Skin of body (tissue), 2 donors: ENCODE measurements around the gene PAQR4. TPM values are rescaled to one million over a fixed set of nuclear protein-coding genes. Genes with fewer than 3 reads are reported as not detected.

Experiments used
- DNase-seq: peaks from one replicate; lab custom pipeline; 2025; lab: John Stamatoyannopoulos, UW
- total RNA-seq: library from RNA; depleted of rRNA; stranded (reverse); fragments of >200 nt; gene quantifications from one replicate; pipeline ENCODE4 v1.2.3, GENCODE V29; 2014

PAQR4 gene
- total RNA-seq, 1 donor from 2014 or later = 7.0 TPM

DNA sequence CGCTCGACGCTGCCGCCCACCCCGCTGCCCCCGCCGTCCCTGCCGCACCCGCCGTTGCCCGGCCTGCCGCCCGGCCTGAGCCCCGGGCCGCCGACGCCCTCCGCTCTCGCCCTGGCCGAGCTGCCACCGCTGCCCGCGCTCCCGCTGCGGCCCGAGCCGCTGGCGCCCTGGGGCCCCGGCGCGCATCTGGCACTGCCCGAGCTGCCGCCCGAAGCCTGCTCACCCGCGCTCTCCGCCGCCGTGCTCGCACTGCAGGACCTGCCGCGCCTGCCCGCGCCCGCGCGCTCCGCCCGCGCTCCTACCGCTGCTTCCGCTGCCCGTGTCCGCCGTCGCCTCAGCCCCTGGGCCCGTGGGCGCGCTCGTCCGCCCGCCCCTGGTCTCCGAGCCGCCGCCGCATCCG is 35.2 kb downstream of the PAQR4 start:
- DNase-seq = no peak

- DNase-seq = no peak
Measured at GRCh38 chr16:3004781-3005284, 35.7 kb downstream of the PAQR4 start.

DNA sequence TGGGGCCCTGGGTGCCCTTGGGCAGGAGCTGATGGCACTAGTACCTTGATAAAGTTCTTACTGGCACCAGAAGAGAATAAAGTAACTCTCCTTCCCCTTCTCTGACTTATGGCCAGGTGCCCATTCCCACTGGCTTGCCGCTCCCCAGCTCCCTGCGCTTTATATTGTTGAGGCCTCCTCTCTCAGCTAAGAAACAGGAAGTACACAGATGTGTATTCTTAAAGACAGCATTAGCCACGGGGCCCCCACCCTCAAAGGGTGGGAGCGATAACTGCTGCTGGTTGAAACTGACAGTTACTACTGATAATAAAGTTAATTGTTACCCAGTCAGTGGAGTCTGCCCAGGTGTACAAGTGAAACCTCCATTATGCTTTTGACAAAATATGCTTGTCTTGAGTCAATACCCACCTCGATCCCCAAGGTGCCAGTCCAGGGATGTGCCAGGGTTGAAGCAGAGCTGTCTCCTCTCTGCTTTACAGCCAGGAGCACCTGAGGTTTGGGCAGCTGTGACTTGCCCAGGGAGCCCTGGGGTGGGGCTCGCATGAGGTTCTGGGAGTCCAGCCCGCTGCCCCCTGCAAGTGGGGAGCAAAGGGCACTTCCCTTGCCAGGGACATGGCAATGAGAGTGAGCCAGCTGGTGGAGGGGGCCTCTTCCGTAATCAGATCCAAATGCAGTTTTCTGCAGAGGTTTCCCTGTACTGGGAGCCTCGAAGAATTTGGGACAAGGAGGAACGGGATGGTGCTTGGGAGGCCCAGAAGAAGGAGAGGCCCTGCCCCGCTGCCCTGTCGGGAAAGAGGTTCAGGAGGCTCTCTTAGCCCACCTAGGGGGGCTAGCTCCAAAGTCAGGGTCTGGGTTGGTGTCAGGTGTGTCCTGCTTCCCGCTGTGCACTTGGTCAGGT is 38.2 kb downstream of the PAQR4 start:
- DNase-seq = no peak

DNA sequence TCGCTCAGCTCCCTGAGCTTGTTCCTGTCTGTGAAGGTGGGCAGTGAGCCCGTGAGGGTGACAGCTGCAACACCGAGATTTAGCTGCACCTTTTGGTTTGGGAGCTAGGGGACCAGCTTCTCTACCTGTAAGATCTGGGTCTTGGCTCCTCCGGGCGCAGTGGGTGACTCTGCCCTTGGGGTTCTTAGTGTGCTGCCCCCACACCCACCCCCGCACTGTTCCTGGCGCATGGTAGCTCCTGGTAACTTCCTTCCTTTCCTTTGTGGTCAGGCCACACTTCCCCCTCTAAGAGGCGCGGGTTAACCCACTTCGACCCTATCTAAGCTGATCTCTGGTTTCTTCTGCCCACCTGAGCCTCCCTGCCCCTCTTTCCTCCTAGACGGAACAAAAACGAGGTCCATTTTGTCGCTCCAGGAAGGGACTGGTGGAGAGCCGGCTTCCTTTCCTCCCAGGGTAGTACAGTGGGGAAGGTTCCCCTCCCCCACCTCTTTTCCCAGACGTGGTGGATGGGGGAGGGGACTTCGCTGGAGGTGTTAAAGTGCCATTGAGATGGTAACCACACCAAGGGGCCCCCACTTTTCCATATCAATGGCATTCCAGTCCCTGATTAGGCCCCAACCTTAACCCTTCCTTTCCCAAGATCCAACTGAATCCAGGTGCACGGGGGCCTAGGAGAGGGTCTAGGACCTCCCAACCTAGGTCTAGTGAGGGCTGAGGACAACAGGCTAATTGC is 39.0 kb downstream of the PAQR4 start:
- DNase-seq = no peak

DNA sequence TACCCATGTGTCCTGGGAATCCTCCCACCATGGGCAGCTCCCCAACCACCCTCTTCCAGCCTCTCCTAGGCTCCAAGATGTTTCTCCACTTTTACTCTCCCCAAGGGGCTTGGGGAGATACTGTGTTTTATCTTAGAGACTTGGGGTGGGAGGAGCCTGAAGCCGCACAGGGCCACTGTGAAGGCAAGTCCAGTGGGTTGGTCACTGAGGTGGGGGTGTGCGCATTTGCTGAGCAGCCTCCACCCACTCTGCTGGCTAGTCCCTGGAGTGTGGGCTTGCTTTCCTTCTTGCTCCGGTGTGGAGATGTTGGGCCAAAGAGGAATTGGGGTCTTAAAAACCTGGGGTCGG is 39.5 kb downstream of the PAQR4 start:
- no peak for DNase-seq

DNA sequence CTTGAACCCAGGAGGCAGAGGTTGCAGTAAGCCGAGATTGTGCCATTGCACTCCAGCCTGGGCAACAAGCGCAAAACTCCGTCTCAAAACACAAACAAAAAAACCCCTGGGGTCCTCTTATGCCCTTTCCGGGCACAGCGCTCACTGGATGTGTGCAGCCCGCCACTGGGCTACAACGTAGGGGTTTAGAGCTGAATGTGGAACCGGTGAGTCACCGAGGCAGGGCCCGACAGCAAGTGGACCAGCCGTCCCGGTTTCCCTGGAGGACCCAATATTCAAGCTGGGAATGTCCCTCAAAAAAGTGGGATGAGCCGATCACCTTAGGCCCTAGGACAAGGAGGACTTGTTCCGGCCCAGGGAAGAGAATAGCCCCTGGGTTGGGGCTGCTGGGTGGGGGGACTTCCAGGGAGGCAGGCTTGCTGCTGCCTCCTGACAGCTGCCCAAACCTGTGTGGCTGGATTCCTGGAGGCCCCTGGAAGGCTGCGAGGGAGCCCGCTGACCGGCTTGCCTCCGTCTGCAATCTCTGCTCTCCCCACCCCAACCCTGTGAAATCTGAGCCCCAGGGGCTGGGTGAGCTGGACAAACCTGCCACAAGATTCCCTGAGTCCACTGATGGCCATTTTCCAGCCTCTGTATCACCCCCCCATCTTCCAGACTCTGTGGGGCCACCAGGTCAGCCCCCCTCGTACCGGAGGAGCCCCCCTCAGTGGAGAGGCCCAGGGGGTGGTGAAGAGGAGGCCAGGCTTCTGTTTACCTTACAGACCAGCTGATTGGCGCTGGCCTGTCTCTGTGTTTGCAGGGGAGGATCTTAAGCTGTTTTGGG is 40.6 kb downstream of the PAQR4 start:
- DNase-seq = no peak

- DNase-seq = no peak
Measured at GRCh38 chr16:3010510-3010909, 41.4 kb downstream of the PAQR4 start.

- no peak for DNase-seq
Measured at GRCh38 chr16:3012246-3012645, 43.1 kb downstream of the PAQR4 start.

DNA sequence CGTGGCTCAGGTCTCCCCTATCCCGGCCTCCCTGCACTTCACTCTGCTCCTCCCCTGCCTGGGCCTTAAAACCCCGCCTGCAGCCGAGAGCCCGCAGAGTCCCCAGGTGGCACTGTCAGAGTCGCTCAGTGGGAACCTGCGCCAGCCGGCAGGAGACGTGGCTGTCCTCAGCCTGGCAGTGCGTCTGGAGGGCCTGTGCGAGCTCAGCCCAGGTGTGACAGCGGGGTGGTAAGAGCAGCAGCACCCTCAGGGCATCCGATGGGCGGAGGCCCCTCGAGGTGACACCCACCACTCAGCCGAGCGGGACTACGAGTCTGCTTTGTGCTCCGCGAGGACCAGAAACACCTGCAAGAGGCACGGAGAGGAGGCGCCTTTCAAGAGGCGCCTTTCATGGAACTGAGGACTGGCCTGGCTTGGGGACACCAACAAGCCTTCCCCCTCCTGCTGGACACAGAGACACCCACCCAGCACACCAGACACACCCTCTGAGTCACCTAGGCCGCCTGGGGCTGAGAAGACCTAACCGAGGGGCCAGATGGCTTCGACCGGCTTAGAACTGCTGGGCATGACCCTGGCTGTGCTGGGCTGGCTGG is 43.8 kb downstream of the PAQR4 start, which contains the start of gene CLDN9:
Gene CLDN9 (plus strand): TSS at position 96 of the 593 bp plus-strand sequence. CDS start 440 bp downstream, at position 536.
- no peak for DNase-seq

DNA sequence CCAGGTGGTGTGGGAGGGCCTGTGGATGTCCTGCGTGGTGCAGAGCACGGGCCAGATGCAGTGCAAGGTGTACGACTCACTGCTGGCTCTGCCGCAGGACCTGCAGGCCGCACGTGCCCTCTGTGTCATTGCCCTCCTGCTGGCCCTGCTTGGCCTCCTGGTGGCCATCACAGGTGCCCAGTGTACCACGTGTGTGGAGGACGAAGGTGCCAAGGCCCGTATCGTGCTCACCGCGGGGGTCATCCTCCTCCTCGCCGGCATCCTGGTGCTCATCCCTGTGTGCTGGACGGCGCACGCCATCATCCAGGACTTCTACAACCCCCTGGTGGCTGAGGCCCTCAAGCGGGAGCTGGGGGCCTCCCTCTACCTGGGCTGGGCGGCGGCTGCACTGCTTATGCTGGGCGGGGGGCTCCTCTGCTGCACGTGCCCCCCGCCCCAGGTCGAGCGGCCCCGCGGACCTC is 44.4 kb downstream of the PAQR4 start:
- no peak for DNase-seq

DNA sequence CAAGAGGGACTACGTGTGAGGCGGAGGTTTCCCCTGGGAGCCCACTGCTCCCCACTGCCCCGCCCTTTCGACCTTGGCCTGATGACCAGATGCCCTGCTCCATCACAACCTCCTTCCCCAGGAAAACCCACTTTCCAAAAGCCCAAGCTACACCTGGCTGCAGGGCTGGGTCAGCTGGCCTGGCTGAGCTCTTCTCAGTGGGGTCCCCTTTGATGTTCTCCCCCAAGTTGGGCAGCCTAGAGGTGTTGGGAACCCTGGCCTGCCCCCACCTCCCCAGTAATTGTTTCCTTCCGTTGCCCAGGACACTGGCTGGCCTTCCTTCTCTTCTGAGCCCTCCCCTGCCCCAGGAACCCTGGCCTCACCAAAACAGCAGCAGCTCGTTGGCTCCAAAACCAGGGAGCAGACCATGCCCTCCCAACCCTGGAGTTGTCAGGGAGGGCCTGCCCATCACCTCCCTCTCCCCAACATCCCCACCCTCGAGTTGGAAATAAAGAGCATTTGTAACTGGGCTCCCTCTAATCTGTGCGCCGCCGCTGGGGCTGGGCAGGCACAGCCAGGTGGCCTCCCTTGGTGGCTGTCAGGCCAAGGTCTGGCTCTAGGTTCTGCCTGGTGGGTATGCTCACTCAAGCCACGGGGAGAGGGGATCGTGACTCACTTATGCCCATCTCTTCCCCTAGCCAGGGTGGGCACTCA is 45.0 kb downstream of the PAQR4 start:
- DNase-seq = no peak

DNA sequence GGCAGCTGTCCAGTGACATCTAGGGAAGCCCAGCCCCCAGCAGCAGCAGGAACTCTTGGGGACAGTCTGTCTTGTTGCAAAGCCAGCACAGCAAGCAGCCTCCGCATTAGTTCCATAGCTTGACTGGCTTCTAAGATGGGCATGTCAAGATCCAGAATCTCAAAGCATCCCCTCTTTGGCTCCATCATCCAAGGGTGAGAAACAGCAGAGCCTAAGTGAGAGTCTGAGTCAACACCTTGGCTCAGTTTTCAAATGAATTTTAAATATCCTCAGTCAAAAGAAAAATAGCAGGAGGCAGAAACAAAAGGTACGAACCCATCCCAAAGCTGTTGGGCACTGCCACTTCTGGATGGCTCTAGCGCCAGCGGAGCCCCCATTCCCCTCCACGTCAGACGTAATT is 45.8 kb downstream of the PAQR4 start:
- no peak for DNase-seq

DNA sequence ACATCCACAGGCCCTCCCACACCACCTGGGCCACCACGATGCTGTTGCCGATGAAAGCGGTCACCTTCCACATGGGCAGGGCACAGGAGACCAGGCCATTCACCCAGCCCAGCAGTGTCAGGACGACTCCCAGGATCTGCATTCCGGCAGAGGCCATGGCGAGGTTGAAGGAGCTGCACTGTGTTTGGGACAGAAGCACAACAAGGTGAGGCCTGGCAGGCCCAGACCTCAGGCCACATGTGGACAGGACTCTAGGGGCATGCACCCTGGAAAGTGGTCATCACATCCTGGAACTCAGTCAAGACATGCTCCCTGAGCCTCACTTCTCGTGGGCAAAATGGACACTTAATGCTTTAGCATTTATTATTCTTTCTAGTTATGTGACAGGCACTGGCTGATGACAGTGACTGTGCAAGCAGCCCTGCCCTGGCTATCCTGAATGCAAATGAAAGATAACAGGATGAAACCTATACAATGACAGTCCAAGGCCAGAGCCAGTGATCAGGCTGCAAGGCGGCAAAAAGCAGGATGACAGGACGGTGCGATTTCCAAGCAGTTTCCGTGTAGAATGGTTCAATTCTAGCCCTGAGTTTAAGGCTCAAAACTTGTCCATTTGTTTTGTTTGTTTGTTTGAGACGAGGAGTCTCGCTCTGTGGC is 46.8 kb downstream of the PAQR4 start:
- no peak for DNase-seq

- no peak for DNase-seq
Measured at GRCh38 chr16:3017344-3017743, 48.2 kb downstream of the PAQR4 start.

DNA sequence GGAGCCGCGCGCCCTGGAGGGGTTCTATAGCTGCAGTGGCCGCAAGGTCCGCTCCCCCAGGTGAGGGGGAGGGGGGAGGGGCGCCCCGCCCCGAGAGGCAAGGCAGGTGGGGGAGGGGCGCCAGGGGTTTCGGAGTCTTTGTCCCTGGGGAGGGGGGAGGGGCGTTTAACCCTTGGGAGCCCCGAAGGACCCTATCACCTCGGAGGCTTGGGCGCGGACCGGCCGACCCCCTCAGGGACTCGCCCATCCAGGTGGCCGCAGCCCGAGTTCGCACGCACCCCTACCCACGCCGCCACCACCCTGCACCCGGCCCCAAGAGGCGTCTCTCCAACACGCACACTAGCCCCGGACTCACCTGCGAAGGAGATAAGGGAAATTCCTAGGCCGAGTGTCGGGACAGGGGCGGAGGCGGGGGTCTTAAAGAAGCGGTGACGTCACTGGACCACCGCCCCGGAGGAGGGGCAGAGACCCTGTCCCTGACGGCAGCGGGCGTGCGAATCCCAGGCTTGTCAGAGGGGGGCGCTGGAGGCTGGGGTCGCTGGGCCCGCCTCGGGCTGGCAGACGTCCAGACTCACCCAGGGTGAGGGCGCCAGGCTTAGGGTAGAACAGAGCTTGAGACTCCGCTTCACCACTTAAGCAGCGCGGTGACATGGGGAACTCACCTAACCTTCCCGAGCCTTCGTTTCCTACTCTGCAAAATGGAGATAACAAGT is 48.8 kb downstream of the PAQR4 start, which contains the start of gene CLDN6:
Gene CLDN6 (minus strand): TSS at position 390 of the 713 bp plus-strand sequence. CDS start 2,162 bp downstream, outside the sequence.
- no peak for DNase-seq

- DNase-seq = no peak
Measured at GRCh38 chr16:3019594-3020246, 50.6 kb downstream of the PAQR4 start.

DNA sequence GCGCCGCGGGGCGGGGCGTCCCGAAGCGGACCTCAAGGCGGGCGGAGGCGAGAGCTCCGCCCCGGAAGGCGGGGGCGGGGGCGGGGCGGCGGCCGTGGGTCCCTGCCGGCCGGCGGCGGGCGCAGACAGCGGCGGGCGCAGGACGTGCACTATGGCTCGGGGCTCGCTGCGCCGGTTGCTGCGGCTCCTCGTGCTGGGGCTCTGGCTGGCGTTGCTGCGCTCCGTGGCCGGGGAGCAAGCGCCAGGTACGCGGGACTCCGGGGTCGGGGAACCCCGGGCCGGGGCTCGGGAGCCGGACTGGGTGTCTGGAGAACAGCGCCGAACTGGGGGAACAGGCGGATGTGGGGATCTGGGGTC is 51.1 kb downstream of the PAQR4 start, which contains the start of gene TNFRSF12A:
Gene TNFRSF12A (plus strand): TSS at position 122 of the 357 bp plus-strand sequence. CDS start 30 bp downstream, at position 152.
- DNase-seq = no peak
